ENCODE results near the gene ACTRT2.

DNA sequence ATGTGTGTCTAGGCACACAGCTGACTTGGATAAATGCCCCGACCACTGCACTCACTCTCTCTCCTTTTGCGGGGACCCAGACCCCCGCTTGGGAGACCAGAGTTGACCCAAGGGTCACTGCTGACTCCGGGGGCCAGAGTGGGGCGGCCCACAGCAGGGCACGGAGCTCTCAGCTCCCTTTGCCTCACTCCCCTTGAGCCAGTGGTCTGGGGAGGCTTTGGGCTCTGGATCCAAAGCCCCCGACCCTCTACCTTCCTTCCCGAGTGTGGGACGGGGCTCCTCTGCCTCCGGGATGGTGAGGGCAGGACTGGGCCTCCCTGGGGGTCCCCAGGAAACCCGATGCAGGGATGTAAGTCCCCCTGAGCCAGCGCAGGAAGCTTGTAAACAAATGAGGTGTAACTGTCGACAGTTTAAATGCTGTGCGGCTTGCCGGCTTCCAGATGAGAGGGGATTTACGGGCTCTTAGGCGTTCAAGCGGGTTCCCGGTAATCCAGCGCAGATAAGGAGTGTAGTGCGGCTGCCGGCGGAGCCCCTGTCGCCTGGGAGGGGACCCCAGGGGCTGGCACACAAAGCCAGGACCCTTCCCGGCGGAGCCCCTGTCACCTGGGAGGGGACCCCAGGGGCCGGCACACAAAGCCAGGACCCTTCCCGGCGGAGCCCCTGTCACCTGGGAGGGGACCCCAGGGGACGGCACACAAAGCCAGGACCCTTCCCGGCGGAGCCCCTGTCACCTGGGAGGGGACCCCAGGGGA is 7.4 kb downstream of the ACTRT2 start:
- TF ChIP-seq POLR2A (IDR thresholded peaks at IDR 0.05; ENCODE audit: low read length) (no peak), GATA1 (IDR thresholded peaks at IDR 0.05; ENCODE audit: low read depth, low read length) (no peak)
